ENCODE data around the gene AREG.

The AREG gene

GRCh38 chr4:74433043-74433442 is 11.9 kb upstream of the AREG start:
- no peak for DNase-seq (ENCODE audit: low spot score)

DNA sequence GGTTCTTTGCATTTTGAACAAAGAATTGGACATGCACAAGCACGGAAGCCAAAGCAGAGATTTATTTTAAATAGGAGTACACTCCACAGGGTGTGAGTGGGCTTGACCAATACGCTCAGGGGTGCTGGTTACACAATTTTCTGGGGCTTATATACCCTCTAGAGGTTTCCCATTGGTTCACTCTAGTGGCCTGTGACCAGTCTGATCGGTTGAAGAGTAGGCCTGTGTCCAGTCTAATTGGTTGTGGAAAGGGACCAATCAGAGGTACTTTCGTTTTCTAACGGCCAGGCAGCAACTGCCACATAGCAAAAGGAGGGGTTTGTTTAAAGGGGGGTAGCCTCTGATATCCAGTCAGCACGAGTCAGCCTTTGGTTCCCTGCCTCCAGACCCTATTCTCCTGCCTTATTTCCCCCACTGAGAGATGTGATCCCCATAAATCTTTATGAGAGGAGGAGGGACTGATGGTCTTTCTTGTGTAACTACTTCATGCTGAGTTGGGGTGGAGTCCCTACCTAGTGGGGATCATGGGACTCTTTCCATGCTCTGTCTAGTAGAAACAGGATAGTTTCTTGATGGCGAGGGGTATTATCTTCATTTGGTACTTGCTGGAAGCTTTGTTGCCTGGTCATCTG is 11.3 kb upstream of the AREG start:
- DNase-seq (ENCODE audit: low spot score), result no peak

- DNase-seq (ENCODE audit: low spot score), result no peak
These were observed 9.6 kb upstream of the AREG start for GRCh38 chr4:74435296-74435695.

DNA sequence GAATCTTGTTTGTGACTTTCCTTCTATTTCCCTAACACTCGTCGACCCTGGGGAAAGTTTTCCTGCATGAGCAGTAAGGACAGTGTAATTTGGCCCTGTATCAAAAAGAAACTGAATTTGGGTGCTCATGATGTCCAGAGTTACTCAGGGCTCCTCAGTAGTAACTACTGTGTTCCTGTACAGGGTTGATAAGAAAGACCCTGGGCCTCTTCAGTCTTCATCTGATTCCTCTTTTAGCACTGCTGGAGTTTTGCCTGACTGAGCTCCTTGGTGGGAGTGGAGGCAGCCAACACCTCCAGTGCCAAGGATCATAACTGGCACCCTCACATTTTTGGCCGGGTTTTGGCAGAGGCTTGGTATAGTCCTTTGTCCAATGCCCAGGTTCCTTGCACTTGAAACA is 7.1 kb upstream of the AREG start:
- no peak for DNase-seq (ENCODE audit: low spot score)

- no peak for DNase-seq (ENCODE audit: low spot score)
These were observed 6.3 kb upstream of the AREG start for GRCh38 chr4:74438661-74439060.

DNA sequence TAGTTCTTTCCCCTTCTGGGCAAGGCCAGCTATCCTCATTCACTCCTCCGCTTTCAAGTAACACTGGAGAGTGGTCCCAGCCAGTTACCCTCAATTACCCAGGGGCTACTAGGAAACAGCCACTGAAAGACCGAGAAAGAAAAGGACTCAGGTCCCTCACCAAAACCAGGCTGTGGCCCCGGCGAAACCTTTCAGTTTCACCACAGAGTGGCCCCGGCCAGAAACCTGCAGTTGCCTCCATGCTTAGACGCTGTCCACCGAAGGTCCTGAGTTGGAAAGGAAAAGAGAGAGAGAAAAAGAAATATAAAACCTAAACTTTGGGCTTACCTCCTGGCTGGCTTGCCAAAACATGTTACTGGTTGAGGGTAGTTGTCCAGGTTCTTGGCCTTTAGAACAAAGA is 5.0 kb upstream of the AREG start:
- DNase-seq (ENCODE audit: low spot score), result no peak

GRCh38 chr4:74440356-74440755 is 4.6 kb upstream of the AREG start:
- DNase-seq (ENCODE audit: low spot score), result no peak

- DNase-seq (ENCODE audit: low spot score), result no peak
These were observed 3.2 kb upstream of the AREG start for GRCh38 chr4:74441744-74442143.

- no peak for DNase-seq (ENCODE audit: low spot score)
These were observed 1.4 kb downstream of the AREG start for GRCh38 chr4:74446193-74446868.

GRCh38 chr4:74446896-74447295 is 2.0 kb downstream of the AREG start:
- DNase-seq (ENCODE audit: low spot score), result no peak

- no peak for DNase-seq (ENCODE audit: low spot score)
These were observed 2.8 kb downstream of the AREG start for GRCh38 chr4:74447636-74448233.

DNA sequence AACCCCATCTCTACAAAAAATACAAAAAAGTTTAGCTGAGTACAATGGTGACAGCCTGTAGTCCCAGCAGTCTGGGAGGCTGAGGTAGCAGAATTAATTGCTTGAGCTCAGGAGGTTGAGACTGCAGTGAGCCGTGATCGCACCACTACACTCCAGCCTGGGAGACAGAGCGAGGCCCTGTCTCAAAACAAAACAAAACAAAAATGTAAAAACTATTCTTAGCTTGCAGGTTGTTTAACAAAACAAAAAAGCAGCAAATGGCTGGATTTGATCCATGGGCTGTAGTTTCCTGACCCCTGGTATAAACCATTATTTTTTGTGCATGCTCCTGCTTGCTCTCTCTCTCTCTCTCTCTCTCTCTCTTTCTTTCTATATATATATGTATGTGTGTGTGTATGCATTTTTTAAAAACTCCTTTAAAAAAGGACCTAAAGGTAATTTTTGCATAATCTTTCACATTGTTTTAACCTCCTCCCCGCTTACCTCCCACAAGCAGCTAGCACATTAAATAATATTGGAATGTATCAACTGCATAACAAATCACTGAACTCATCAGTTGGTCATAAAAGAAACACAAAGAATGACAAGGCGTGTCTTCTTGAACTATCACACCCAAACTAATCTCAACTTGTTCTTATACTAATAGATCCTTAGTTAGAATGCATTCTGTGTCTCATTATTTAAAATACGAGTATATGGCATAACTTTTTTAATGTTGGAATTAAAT is 4.8 kb downstream of the AREG start:
- no peak for DNase-seq (ENCODE audit: low spot score)

GRCh38 chr4:74450298-74450683 is 5.4 kb downstream of the AREG start:
- no peak for DNase-seq (ENCODE audit: low spot score)

- DNase-seq (ENCODE audit: low spot score), result no peak
These were observed 6.3 kb downstream of the AREG start for GRCh38 chr4:74451214-74451661.

DNA sequence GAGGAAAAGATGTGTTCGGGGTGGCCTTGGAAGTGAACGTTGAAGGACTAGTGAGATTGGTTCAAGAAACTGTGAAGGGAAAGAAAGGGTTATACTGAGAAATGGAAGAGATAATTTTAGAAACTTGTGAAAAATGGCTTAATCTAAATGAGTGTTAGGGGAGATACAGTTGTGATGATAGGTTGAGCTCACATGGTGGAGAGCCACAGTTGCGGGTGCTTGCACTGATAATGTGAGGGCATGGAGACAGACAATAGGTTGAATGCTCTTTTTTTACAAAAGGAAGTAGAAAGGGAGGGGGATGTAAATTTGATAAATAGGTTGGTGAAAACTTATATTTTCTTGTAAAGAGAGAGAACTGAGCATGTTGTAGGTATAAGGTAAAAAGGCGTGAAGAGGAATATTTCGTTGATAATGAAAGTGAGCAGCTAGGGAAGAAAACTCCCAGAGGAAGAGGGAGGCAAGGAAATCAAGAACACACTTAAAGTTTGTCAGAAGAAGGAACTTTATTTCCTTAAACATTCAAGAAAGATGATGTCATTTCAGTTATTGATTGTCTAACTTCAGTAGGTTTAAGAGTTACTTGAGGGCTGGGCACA is 8.2 kb downstream of the AREG start:
- no peak for DNase-seq (ENCODE audit: low spot score)

- no peak for DNase-seq (ENCODE audit: low spot score)
These were observed 9.2 kb downstream of the AREG start for GRCh38 chr4:74453829-74454742.

- DNase-seq (ENCODE audit: low spot score), result no peak
These were observed 10.6 kb downstream of the AREG start for GRCh38 chr4:74455361-74456055.

DNA sequence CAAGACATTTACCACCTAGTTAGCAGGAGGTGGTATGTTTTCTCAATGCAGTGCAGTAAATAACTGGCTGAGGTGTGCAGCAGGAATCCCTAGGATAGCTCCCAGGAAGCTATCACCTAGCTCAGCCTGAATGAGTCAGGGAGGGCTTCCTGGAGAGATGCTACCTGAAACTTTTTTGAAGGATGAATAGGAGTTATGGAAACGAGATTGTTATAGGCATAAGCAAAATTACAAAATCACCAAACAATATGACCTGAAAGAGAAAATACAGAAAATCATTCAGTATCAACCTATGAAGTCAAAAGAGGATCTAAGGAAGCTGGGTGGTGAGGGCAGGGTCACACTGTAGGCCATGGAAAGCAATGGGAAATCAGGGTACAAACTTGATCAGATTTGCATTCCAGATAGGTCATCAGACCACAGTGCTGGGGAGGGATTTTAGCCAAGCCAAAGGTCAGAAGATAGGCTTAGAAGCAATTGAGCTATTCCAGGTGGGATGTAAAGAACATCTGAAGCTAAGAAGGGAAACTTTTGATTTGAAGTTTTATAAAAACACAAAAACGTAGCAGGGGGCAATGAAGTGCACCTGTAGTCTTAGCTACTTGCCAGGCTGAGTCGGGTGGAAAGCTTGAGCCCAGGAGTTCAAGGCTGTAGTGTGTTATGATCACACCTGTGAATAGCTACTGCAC is 11.3 kb downstream of the AREG start:
- DNase-seq (ENCODE audit: low spot score), result no peak

GRCh38 chr4:74456849-74457395 is 12.0 kb downstream of the AREG start:
- no peak for DNase-seq (ENCODE audit: low spot score)

- no peak for DNase-seq (ENCODE audit: low spot score)
These were observed 15.9 kb downstream of the AREG start for GRCh38 chr4:74460833-74461232.
